ENCODE data around the gene HSPB6.

The HSPB6 gene

DNA sequence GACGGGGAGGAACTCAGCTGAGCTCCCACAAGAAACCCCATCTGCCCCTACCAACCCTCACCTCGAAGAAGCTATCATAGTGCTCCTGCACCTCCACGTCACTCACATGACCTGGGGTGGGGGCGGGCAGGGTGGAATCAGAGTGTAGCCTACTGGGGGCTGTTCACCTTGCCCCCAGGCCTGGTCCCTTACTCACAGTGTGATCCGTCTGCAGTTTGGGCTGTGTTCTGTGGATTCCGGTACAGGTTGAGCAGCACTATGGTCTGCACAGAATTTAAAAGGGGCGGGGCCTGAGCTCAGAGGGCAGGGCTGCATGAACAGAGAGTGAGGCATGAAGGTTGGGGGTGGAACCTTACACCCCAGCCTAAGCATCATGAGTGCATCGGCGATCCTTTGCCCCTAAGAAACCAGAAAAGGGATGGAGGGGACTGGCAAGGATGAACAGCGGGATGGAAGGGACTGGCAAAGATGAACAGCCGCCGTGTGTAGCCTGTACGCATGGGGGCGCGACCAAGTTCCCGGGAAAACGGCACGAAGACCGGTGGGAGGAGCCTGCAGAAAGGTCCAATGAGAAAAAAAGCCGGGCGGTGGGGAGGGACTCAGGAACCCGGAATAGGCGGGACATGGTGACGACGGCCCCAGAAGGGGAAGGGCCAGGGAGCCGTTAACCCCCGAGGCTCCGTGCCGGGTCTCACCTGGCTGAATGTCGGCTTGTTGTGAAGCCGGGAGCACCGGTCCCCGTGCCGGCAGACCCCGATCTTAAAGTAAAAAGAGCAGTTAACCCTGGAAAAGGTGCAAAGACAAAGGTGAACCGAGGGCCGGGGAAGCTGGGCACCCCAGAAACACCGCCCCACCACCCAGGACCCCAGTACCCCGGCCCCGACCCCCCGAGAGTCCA, 12.2 kb downstream of the HSPB6 start:
- in situ Hi-C loops (cut with MboI; ENCODE audit: low pct_unique_long_range_greater_than_20kb, low sequenced_read_pairs, unreplicated experiment): no loop called here
- peak; percentile 82 for DNase-seq (ENCODE audit: low spot score)
- TF ChIP-seq, protein P1, sequence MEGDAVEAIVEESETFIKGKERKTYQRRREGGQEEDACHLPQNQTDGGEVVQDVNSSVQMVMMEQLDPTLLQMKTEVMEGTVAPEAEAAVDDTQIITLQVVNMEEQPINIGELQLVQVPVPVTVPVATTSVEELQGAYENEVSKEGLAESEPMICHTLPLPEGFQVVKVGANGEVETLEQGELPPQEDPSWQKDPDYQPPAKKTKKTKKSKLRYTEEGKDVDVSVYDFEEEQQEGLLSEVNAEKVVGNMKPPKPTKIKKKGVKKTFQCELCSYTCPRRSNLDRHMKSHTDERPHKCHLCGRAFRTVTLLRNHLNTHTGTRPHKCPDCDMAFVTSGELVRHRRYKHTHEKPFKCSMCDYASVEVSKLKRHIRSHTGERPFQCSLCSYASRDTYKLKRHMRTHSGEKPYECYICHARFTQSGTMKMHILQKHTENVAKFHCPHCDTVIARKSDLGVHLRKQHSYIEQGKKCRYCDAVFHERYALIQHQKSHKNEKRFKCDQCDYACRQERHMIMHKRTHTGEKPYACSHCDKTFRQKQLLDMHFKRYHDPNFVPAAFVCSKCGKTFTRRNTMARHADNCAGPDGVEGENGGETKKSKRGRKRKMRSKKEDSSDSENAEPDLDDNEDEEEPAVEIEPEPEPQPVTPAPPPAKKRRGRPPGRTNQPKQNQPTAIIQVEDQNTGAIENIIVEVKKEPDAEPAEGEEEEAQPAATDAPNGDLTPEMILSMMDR (IDR thresholded peaks at IDR 0.05; ENCODE audit: extremely low read depth, insufficient read depth, missing control alignments): no peak

DNA sequence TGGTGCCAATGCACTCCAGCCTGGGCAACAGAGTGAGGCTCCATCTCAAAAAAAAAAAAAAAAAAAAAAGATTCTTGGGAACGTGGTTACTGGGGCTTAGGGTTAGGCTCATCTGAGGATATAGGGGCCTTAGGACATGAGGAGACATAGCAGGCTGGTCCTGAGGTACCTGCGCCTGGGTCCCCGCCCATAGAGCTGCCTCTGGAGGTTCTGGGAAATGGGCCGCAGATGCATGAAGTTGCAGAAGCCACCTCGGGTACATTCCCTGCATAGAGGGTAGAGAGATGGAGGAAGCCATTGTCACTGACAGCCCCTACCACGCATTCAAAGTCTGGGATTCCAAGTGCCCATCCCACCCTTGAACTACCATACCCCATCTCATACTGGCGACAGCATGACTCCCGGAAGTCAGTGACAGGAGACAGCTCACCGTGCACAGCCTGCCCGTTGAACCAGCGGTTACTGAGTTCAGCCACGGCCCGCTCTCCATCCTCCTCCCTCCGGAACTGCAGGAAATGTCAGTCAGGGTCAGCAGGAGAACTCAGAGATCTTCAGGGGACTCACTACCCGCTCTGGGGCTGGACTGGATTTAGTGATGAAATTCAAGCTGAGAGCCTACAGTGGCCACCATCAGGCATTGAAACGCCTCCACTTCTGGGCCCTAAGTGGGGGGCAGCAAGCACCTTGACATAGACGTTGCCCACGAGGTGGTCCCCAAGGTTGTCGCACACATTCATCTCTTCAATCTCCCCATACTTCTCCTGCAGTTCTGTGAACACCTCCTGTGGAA, 13.0 kb downstream of the HSPB6 start:
- no peak for DNase-seq (ENCODE audit: low spot score)
- TF ChIP-seq, protein P1 (IDR thresholded peaks at IDR 0.05; ENCODE audit: extremely low read depth, insufficient read depth, missing control alignments): no peak
- in situ Hi-C loops (cut with MboI; ENCODE audit: low pct_unique_long_range_greater_than_20kb, low sequenced_read_pairs, unreplicated experiment): no loop called here

DNA sequence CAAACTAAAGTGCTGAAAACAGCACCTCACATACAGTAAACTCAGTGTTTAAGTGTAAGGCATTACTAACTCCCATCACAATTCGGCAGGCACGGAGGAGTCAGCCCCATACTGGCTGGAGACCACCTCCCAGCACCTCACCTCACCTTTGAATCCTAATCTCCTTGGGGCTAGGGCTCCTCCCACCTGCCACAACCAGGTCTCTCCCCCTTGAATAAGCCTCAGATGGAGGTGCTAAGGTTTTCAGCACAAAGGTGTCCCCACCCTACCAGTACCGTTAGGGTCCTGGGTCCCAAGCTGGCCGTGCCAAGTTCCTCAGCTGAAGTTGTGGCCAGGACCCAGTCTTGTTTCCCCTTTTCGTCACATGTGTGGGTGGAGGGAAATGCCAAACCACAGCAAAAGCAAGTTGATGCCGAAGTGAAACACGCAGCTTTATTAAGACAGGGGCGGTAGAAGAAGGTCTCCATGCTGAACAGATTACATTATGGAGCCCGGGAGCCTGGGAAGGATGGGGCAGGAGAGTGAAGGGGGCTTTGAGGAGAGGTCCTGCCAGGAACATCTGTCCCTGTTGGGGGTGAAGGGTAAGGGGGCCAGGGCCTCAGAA, 14.6 kb downstream of the HSPB6 start, which contains the start of gene IGFLR1:
Gene IGFLR1, minus strand, starts transcription at position 332 of the 604 bp plus-strand sequence. CDS start 1,272 bp downstream, outside the sequence.
- TF ChIP-seq, protein P1 (IDR thresholded peaks at IDR 0.05; ENCODE audit: extremely low read depth, insufficient read depth, missing control alignments): no peak
- DNase-seq (ENCODE audit: low spot score): peak; percentile 70
- in situ Hi-C loops (cut with MboI; ENCODE audit: low pct_unique_long_range_greater_than_20kb, low sequenced_read_pairs, unreplicated experiment): no loop called here

DNA sequence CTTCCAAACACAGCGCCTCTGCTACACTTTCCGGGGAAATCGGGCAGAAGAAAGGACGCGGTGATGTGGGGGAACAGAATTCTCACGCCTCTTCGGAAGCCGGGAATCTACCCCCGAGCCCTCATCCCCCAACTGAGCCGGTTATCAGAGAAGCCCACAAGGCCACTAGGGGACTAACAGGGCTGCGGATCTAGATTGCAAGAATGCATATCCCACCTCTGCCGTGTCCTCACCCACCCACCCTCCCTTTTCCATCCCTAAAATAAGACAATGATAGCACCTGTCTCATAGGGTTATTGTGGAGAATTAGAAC, 15.7 kb downstream of the HSPB6 start:
- in situ Hi-C loops (cut with MboI; ENCODE audit: low pct_unique_long_range_greater_than_20kb, low sequenced_read_pairs, unreplicated experiment): no loop called here
- DNase-seq (ENCODE audit: low spot score): no peak
- TF ChIP-seq, protein P1 (IDR thresholded peaks at IDR 0.05; ENCODE audit: extremely low read depth, insufficient read depth, missing control alignments): no peak

DNA sequence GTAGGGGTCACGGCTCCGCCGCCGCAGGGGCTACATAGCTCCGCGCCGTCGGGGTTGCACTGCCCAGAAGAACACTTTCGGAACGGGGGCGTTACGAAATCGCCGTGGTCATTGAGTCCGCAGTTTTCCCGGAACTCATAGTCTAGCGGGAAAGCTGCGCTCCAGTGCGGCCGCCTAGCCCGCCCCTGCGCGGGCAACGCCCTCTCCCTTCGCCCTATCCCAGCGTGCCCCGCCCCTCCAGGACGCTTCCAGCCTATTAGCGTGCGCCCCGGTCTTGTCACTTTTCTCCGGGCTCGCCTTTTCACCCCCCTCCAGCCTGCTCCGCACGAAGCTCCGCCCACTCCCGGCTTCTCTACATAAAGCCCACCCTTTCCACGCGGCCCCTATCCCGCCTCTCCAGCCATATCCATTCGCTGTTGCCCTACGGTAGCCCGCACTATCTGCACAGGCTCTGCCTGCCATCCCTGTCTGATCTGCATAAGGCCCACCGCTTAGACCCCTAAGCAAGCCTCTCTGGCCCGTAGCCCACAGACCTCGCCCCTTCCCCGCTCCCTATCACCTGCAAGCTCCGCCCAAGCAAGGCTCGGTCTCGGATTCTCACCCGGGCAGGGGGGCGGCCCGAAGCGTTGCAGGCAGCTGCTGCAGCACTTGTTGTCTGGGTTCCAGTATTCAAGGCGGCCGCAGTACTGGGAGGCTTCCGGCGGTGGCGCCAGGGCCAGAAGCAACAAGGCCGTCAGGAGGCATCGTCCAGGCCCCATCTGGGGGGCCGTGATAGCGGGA, 16.2 kb downstream of the HSPB6 start:
- TF ChIP-seq, protein P1 (IDR thresholded peaks at IDR 0.05; ENCODE audit: extremely low read depth, insufficient read depth, missing control alignments): peak; percentile 35
- in situ Hi-C loops (cut with MboI; ENCODE audit: low pct_unique_long_range_greater_than_20kb, low sequenced_read_pairs, unreplicated experiment): no loop called here
- peak; percentile 99 for DNase-seq (ENCODE audit: low spot score)

DNA sequence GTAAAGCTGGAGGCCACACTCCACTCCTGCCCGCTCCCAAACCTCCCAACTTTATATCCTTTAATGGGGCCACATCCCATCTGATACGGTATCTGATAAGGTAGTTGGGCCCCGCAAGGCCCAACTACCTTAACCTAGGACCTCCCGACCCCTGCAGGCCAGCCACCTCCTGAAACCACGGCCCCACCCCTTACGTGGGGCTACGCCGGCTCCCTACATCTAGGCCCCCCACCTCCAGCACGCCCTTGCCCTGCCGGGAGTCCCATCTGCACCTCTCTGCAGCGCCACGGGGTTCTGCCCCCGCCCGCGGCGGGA, 16.8 kb downstream of the HSPB6 start:
- TF ChIP-seq, protein P1 (IDR thresholded peaks at IDR 0.05; ENCODE audit: extremely low read depth, insufficient read depth, missing control alignments): no peak
- in situ Hi-C loops (cut with MboI; ENCODE audit: low pct_unique_long_range_greater_than_20kb, low sequenced_read_pairs, unreplicated experiment): no loop called here
- no peak for DNase-seq (ENCODE audit: low spot score)
